Dorsolateral prefrontal cortex (tissue), 118 donors: ENCODE data around the gene WWTR1. TPM values are rescaled to one million over a fixed set of nuclear protein-coding genes. Genes with fewer than 3 reads are reported as not detected.

Experiments
- total RNA-seq, 120 experiments: library from RNA; stranded (reverse); gene quantifications; one replicate each; pipeline versions ENCODE4 v1.2.3 to v1.2.4, GENCODE V29; 2022

Gene WWTR1
- total RNA-seq, 120 experiments from 2014 or later = 11.4 to 59.9 (median 24.1) TPM

Other genes starting within 250 kb of the WWTR1 start
- gene TM4SF4, start 183.3 kb downstream of the WWTR1 start, total RNA-seq = not detected
- 10 to 100 TPM; 19.2 to 44.2 (median 32.7) TPM for gene COMMD2, start 94.5 kb upstream of the WWTR1 start, total RNA-seq
- gene ANKUB1, start 134.5 kb upstream of the WWTR1 start, total RNA-seq = 1 to 10 TPM in 2 of 120 experiments, under 1 TPM in 22, not detected in 96; 0.20 to 1.4 (median 0.36) TPM
- gene RNF13, start 155.2 kb upstream of the WWTR1 start, total RNA-seq = 100 to 1,000 TPM in 105 of 120 experiments, 10 to 100 TPM in 15; 80.2 to 336 (median 136) TPM